ENCODE data around the gene CT45A10. TPM values are rescaled to one million over a fixed set of nuclear protein-coding genes. Genes with fewer than 3 reads are reported as not detected.

CT45A10 gene
- total RNA-seq, 1 experiment from 2014 or later = 0.33 TPM

- no peak for TF ChIP-seq IRF1 (CRISPR knock-in tag; IDR thresholded peaks at IDR 0.05)
- TF ChIP-seq AR (CRISPR knock-in tag; IDR thresholded peaks at IDR 0.05) = no peak
- no peak for TF ChIP-seq HMGXB4 (CRISPR knock-in tag; IDR thresholded peaks at IDR 0.05)
- TF ChIP-seq AFF4 (CRISPR knock-in tag; IDR thresholded peaks at IDR 0.05; ENCODE audit: borderline replicate concordance) = no peak
Observed at GRCh38 chrX:135914404-135914803, 21.2 kb upstream of the CT45A10 start (continued).

- no peak overlapping the region for H3K27ac Mint-ChIP-seq
- no peak for ATAC-seq
- TF ChIP-seq MLX (CRISPR knock-in tag; IDR thresholded peaks at IDR 0.05) (no peak), ZSCAN18 (CRISPR knock-in tag; IDR thresholded peaks at IDR 0.05) (no peak), MAX (CRISPR knock-in tag; IDR thresholded peaks at IDR 0.05) (no peak)
Observed at GRCh38 chrX:135910251-135910650, 17.0 kb upstream of the CT45A10 start.

GRCh38 chrX:135892781-135893180, 463 bp downstream of the CT45A10 start:
- H3K9me3 Mint-ChIP-seq = peaks cover 19% of the 10 kb centered on the region
- no peaks in the 10 kb centered on the region for H3K27me3 Mint-ChIP-seq (ENCODE audit: low read depth)
- CTCF ChIA-PET = no interaction called here
- TF ChIP-seq FOXJ3 (CRISPR knock-in tag; IDR thresholded peaks at IDR 0.05; ENCODE audit: borderline replicate concordance) (no peak), NFE2L1 (CRISPR knock-in tag; IDR thresholded peaks at IDR 0.05) (no peak), ATF6 (CRISPR knock-in tag; IDR thresholded peaks at IDR 0.05) (no peak), GABPB1 (CRISPR knock-in tag; IDR thresholded peaks at IDR 0.05) (no peak), ZBTB21 (CRISPR knock-in tag; IDR thresholded peaks at IDR 0.05; ENCODE audit: borderline replicate concordance) (no peak), EMX1 (CRISPR knock-in tag; IDR thresholded peaks at IDR 0.05) (no peak), JAZF1 (CRISPR knock-in tag; IDR thresholded peaks at IDR 0.05) (no peak), HMGXB4 (CRISPR knock-in tag; IDR thresholded peaks at IDR 0.05) (no peak), ZBTB43 (CRISPR knock-in tag; IDR thresholded peaks at IDR 0.05) (no peak), CBFB (CRISPR knock-in tag; IDR thresholded peaks at IDR 0.05; ENCODE audit: low read depth) (no peak)

More at GRCh38 chrX:135910251-135910650, 17.0 kb upstream of the CT45A10 start:
- CTCF ChIA-PET = no interaction called here
- Mint-ChIP-seq H3K36me3 (no peaks in the 10 kb centered on the region), H3K4me1 (no peaks in the 10 kb centered on the region), H3K9me3 (no peaks in the 10 kb centered on the region), H3K27me3 (ENCODE audit: low read depth) (peaks cover 6% of the 10 kb centered on the region), H3K4me3 (no peak overlapping the region)
- DNase-seq (ENCODE audit: low spot score) = no peak
- POLR2A ChIA-PET = no interaction called here

More at GRCh38 chrX:135892781-135893180, 463 bp downstream of the CT45A10 start:
- no peak for DNase-seq (ENCODE audit: low spot score)
- Mint-ChIP-seq H3K36me3 (peaks cover 10% of the 10 kb centered on the region), H3K4me1 (no peaks in the 10 kb centered on the region), H3K27ac (no peak overlapping the region), H3K4me3 (no peak overlapping the region)
- POLR2A ChIA-PET = no interaction called here
- no peak for ATAC-seq
